ENCODE data around the gene SOWAHD. TPM values are rescaled to one million over a fixed set of nuclear protein-coding genes. Genes with fewer than 3 reads are reported as not detected.

SOWAHD gene
- total and polyA plus RNA-seq, 12 donors: 0.12 to 1.7 (median 0.36) TPM; not detected in 7

GRCh38 chrX:119778829-119779228 lies 20.4 kb downstream of the SOWAHD start:
- no peak overlapping the region for H3K4me3 ChIP-seq
- intact Hi-C loops (cut with DNase I): no loop called here
- no peaks in the 10 kb centered on the region for H3K27me3 ChIP-seq
- 88 to 96% methylated on average over 5 of the region's 5 CpGs for WGBS, 2 donors
- H3K4me1 ChIP-seq: peaks cover 0 to 8% (median 0%) of the 10 kb centered on the region in 9 donors
- DNase-seq: no peak
- TF ChIP-seq, protein P1, sequence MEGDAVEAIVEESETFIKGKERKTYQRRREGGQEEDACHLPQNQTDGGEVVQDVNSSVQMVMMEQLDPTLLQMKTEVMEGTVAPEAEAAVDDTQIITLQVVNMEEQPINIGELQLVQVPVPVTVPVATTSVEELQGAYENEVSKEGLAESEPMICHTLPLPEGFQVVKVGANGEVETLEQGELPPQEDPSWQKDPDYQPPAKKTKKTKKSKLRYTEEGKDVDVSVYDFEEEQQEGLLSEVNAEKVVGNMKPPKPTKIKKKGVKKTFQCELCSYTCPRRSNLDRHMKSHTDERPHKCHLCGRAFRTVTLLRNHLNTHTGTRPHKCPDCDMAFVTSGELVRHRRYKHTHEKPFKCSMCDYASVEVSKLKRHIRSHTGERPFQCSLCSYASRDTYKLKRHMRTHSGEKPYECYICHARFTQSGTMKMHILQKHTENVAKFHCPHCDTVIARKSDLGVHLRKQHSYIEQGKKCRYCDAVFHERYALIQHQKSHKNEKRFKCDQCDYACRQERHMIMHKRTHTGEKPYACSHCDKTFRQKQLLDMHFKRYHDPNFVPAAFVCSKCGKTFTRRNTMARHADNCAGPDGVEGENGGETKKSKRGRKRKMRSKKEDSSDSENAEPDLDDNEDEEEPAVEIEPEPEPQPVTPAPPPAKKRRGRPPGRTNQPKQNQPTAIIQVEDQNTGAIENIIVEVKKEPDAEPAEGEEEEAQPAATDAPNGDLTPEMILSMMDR (IDR thresholded peaks at IDR 0.05): no peak
- H3K9me3 ChIP-seq: no peaks in the 10 kb centered on the region
- no peak overlapping the region for H3K27ac ChIP-seq
- peaks cover 0 to 20% (median 0%) of the 10 kb centered on the region in 9 donors for H3K36me3 ChIP-seq
- ATAC-seq: no peak

DNA sequence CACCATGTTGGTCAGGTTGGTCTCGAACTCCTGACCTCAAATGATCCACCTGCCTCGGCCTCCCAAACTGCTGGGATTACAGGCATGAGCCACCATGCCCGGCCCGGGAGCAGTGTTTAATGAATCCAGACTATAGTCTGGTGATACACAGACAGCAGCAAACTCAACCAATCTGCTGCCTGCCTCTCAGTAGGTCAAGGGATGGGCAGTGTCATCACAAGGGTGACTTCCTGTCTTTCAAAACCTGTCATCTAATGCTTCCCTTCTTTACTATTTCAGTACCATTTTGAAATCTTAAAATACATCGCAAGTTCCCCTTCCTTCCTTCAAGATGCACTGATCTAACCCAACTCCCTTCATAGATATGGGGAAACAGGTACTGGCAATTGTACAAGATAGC lies 24.6 kb downstream of the SOWAHD start:
- Histone ChIP-seq H3K4me3 (no peak overlapping the region), H3K9me3 (no peaks in the 10 kb centered on the region), H3K4me1 (peaks cover 0 to 14% (median 7%) of the 10 kb centered on the region in 9 donors), H3K27me3 (no peaks in the 10 kb centered on the region), H3K27ac (no peak overlapping the region), H3K36me3 (peaks cover 0 to 58% (median 0%) of the 10 kb centered on the region in 9 donors)
- ATAC-seq (no peak), DNase-seq (no peak)
- TF ChIP-seq, protein P1 (IDR thresholded peaks at IDR 0.05): no peak
- intact Hi-C loops (cut with DNase I): loop anchor here in 2 of 10 donors (10.0 kb wide), 1 partner anchor 92 kb away; the partner anchor contains the start of genes NDUFA1 (in 2 of the 2) and RNF113A (in 2 of the 2)
- 85 to 97% methylated on average over 5 of the region's 5 CpGs for WGBS, 2 donors

DNA sequence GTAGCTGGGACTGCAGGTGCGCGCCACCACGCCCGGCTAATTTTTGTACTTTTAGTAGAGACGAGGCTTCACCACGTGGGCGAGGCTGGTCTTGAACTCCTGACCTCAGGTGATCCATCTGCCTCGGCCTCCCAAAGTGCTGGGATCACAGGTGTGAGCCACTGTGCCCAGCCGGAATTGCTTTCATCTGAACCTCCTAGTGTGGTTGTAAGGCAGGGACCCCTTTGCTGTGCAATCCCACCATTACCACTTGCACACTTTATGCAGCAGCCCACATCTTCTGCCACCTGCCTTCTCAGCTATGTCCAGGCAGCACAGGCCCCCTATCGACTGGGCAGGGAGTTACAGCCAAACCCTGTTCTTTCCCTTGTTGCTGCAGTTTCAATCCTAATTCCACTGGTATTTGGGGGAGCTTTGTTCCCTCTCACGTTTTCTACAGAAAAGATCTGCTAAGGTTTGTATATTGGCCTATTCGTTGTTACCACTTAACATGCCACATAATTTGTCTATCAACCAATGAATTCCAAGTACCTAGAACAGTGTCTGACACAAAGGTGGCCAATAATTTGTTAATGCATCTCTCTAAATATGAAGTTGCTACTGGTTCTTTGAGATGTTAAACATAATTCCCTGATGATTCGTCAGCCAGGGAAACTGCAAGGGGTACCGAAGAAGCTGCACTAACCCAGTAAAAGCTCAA lies 26.5 kb downstream of the SOWAHD start:
- peaks cover 0 to 75% (median 0%) of the 10 kb centered on the region in 9 donors for H3K36me3 ChIP-seq
- ATAC-seq (peak in 2 of 8 donors; percentile 33 to 37), DNase-seq (peak in 1 of 2 donors; percentile 21)
- 85 to 86% methylated on average over 14 of the region's 14 CpGs for WGBS, 2 donors
- no peak overlapping the region for H3K27ac ChIP-seq
- H3K4me1 ChIP-seq: peaks cover 0 to 31% (median 23%) of the 10 kb centered on the region in 9 donors
- no peaks in the 10 kb centered on the region for H3K27me3 ChIP-seq
- no peaks in the 10 kb centered on the region for H3K9me3 ChIP-seq
- intact Hi-C loops (cut with DNase I): loop anchor here in 2 of 10 donors (10.0 kb wide), 1 partner anchor 90 kb away; the partner anchor contains the start of genes NDUFA1 (in 2 of the 2) and RNF113A (in 2 of the 2)
- H3K4me3 ChIP-seq: no peak overlapping the region
- TF ChIP-seq, protein P1 (IDR thresholded peaks at IDR 0.05): peak in 7 of 9 donors; percentile 23 to 59 (median 31)

DNA sequence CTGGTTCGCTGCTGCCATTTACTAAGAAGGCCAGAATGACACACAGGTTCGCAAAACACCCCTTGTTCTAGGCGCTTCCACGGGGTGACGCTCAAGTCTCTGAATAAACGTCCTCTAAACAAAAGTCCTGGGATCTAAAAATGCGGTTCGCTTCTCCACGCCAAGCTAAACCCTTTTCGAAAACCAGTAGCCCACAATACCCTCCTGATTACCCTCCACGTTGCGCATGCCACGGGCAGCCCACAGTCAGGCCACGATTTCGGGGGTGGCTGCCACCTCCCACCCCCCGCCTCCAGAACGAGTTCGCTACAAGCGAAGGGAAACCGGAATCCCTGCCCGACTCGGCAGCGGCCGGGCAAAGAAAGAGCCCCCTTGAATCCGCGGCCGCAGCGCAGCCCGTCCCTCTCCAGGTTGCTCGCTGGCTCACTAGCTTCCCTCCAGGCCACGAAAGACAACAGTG lies 32.6 kb downstream of the SOWAHD start:
- intact Hi-C loops (cut with DNase I): loop anchor here in 5 of 10 donors (1.0 to 10.0 kb wide), 5 partner anchors 54 to 84 kb away; partner anchors contain the start of genes NDUFA1 (in 5 of the 5), RNF113A (in 5 of the 5) and UPF3B (in 1 of the 5)
- H3K4me3 ChIP-seq: peak overlapping the region; percentile 50 to 84 (median 76)
- H3K27ac ChIP-seq: peak overlapping the region; percentile 91 to 99 (median 95)
- TF ChIP-seq, protein P1 (IDR thresholded peaks at IDR 0.05): peak in 4 of 9 donors; percentile 15 to 36 (median 27)
- ATAC-seq: peak; percentile 30 to 59 (median 44)
- H3K9me3 ChIP-seq: peaks cover 0 to 4% (median 0%) of the 10 kb centered on the region in 11 donors
- 0 to 1% methylated on average over 31 of the region's 31 CpGs for WGBS, 2 donors
- H3K4me1 ChIP-seq: peaks cover 0 to 42% (median 36%) of the 10 kb centered on the region in 9 donors
- no peaks in the 10 kb centered on the region for H3K27me3 ChIP-seq
- peaks cover 0 to 37% (median 0%) of the 10 kb centered on the region in 9 donors for H3K36me3 ChIP-seq
- peak; percentile 5 to 12 for DNase-seq

Data from heart right ventricle (tissue), 16 donors.